CD14-positive monocyte (primary cell): ENCODE results near the gene IGF1. TPM values are rescaled to one million over a fixed set of nuclear protein-coding genes. Genes with fewer than 3 reads are reported as not detected.

Source experiments
- DNase-seq, 3 donors: peaks; one replicate each; pipeline ENCODE4 v3.0.0-alpha.2; 2011 to 2022
- H2AFZ ChIP-seq: 2 replicates; pipeline ENCODE4 v1.6.0; 2012; ENCODE audit warnings: mild to moderate bottlenecking, low read depth, low read length, inconsistent platforms; ENCODE audit not compliant: insufficient read depth, poor library complexity, severe bottlenecking
- H3K27ac ChIP-seq, 2 donors: 1 replicate in 1 of 2; 2 replicates in 1 of 2; pipeline ENCODE4 v1.5.1; 2012 to 2013; ENCODE audit warnings: low read length in 2 of 2, control low read depth in 1 of 2, inconsistent platforms in 1 of 2, low read depth in 1 of 2, mild to moderate bottlenecking in 1 of 2
- H3K27me3 ChIP-seq, 2 donors: one replicate each; pipeline versions ENCODE4 v1.6.0 to v1.6.1; 2011 to 2013; ENCODE audit warnings: low read length in 2 of 2; ENCODE audit not compliant: control insufficient read depth in 2 of 2, insufficient read depth in 2 of 2
- H3K36me3 ChIP-seq, 2 donors: replicated peaks in 1 of 2; 1 replicate in 1 of 2; 2 replicates in 1 of 2; pipeline versions ENCODE4 v1.5.1 to v1.6.1; 2012 to 2013; ENCODE audit warnings: low read length in 2 of 2, control low read depth in 1 of 2, inconsistent platforms in 1 of 2, mild to moderate bottlenecking in 1 of 2; ENCODE audit not compliant: insufficient read depth in 2 of 2, control insufficient read depth in 1 of 2
- H3K4me1 ChIP-seq, 2 donors: 1 replicate in 1 of 2; 2 replicates in 1 of 2; pipeline versions ENCODE4 v1.5.1 to v1.6.1; 2012 to 2013; ENCODE audit warnings: low read length in 2 of 2, control low read depth in 1 of 2, inconsistent platforms in 1 of 2, mild to moderate bottlenecking in 1 of 2, moderate library complexity in 1 of 2; ENCODE audit not compliant: insufficient read depth in 2 of 2, control insufficient read depth in 1 of 2
- H3K4me2 ChIP-seq: replicated peaks from 2 replicates; pipeline ENCODE3; 2012; ENCODE audit warnings: low read length, moderate library complexity, mild to moderate bottlenecking; ENCODE audit not compliant: poor library complexity, severe bottlenecking; ENCODE audit errors: extremely low read depth
- H3K4me3 ChIP-seq, 3 experiments: fragments of 200-600 bp in 1 of 3; sonication (generic) in 1 of 3; replicated peaks in 1 of 3; 1 replicate in 2 of 3; 2 replicates in 1 of 3; pipeline ENCODE4 v1.5.1; 2011 to 2013; ENCODE audit warnings: low read length in 3 of 3, mild to moderate bottlenecking in 3 of 3, control low read depth in 2 of 3, low read depth in 2 of 3, inconsistent platforms in 1 of 3, moderate library complexity in 1 of 3
- H3K79me2 ChIP-seq: 2 replicates; pipeline ENCODE4 v1.6.0; 2012; ENCODE audit warnings: mild to moderate bottlenecking, control low read depth, inconsistent platforms, low read length, moderate library complexity; ENCODE audit not compliant: insufficient read depth
- H3K9ac ChIP-seq: 2 replicates; pipeline ENCODE4 v1.6.0; 2017; ENCODE audit warnings: low read length, mild to moderate bottlenecking; ENCODE audit not compliant: insufficient read depth, poor library complexity, severe bottlenecking
- H3K9me3 ChIP-seq, 2 donors: replicated peaks in 1 of 2; 1 replicate in 1 of 2; 2 replicates in 1 of 2; pipeline versions ENCODE4 v1.5.1 to v1.6.1; 2012 to 2013; ENCODE audit warnings: low read length in 2 of 2, control low read depth in 1 of 2; ENCODE audit not compliant: control insufficient read depth in 1 of 2, insufficient read depth in 1 of 2
- H4K20me1 ChIP-seq: 2 replicates; pipeline ENCODE4 v1.6.0; 2012; ENCODE audit warnings: mild to moderate bottlenecking, low read length, control low read depth, moderate library complexity; ENCODE audit not compliant: insufficient read depth
- H3K27ac Mint-ChIP-seq, 7 donors: one replicate each; pipeline ENCODE4 v1.8.0; 2020; ENCODE audit warnings: mild to moderate bottlenecking in 7 of 7, mixed read lengths in 7 of 7, moderate library complexity in 6 of 7, inconsistent platforms in 2 of 7
- H3K27me3 Mint-ChIP-seq, 3 donors: one replicate each; pipeline ENCODE4 v1.8.0; 2021 to 2022; ENCODE audit warnings: low read depth in 3 of 3, mild to moderate bottlenecking in 3 of 3, mixed read lengths in 3 of 3, moderate library complexity in 3 of 3, inconsistent platforms in 1 of 3
- H3K36me3 Mint-ChIP-seq, 2 donors: one replicate each; pipeline ENCODE4 v1.8.0; 2020; ENCODE audit warnings: mixed read lengths in 2 of 2, inconsistent platforms in 1 of 2, mild to moderate bottlenecking in 1 of 2
- H3K4me1 Mint-ChIP-seq: one replicate; pipeline ENCODE4 v1.8.0; 2020; ENCODE audit warnings: mild to moderate bottlenecking, mixed read lengths
- H3K4me3 Mint-ChIP-seq, 2 donors: one replicate each; pipeline ENCODE4 v1.8.0; 2020; ENCODE audit warnings: mild to moderate bottlenecking in 2 of 2, mixed read lengths in 2 of 2, moderate library complexity in 1 of 2
- H3K9me3 Mint-ChIP-seq, 7 donors: one replicate each; pipeline ENCODE4 v1.8.0; 2020 to 2022; ENCODE audit warnings: mixed read lengths in 7 of 7, mild to moderate bottlenecking in 6 of 7, moderate library complexity in 6 of 7, inconsistent platforms in 2 of 7
- WGBS: methylation state at CpG from one replicate; pipeline ENCODE4 v1.1.5; 2013; ENCODE audit warnings: missing lambda C conversion rate; ENCODE audit not compliant: insufficient coverage; 5-methylcytosine and 5-hydroxymethylcytosine counted together
- intact Hi-C, 2 donors: fragments of 100-400 bp; cut with micrococcal nuclease; formaldehyde crosslinking; loops; one replicate each; pipeline versions ENCODE4 v1.15.0 to v1.15.1; 2023
- polyA plus RNA-seq, 3 donors: library from polyadenylated mRNA; depleted of rRNA in 1 of 3; unstranded in 2 of 3; stranded (reverse) in 1 of 3; fragments of 300-500 nt in 2 of 3; fragments of >200 nt in 1 of 3; fragmentation: Illumina TruSeq in 2 of 3; gene quantifications; 1 replicate in 2 of 3; 2 replicates in 1 of 3; pipeline ENCODE4 v1.2.3, GENCODE V29; 2012 to 2021
- TF ChIP-seq, protein P1 (sequence below): fragments of 200-600 bp; IDR thresholded peaks from one replicate; pipeline ENCODE4 v1.8.0; 2022; ENCODE audit warnings: antibody characterized with exemption, mild to moderate bottlenecking

Gene IGF1
- polyA plus RNA-seq, 3 donors = not detected

DNA sequence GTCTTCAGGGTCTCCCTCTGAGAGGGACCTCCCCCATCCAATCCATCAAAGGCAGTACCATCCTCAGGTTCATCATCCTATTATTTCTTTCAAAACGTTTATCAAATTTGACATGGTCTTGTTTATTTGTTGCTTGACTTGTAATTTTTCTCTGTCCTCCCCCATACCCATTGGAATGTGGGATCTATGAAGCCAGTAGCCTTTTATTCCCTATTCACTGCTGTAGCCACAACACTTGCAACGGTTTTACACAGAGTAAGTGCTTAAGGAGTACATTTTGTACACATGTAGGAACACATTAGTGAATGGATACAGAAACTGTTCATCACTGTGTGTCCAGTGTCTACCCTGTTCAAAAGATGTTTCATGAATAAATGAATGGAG, 41.5 kb downstream of the IGF1 start:
- Mint-ChIP-seq H3K9me3 (peaks cover 0 to 5% (median 0%) of the 10 kb centered on the region in 7 donors), H3K36me3 (no peaks in the 10 kb centered on the region), H3K4me3 (no peak overlapping the region), H3K27me3 (peaks cover 0 to 6% (median 4%) of the 10 kb centered on the region in 3 donors), H3K27ac (no peak overlapping the region), H3K4me1 (no peaks in the 10 kb centered on the region)
- WGBS = no CpG with 5 or more reads among the region's 2 CpGs
- Histone ChIP-seq H3K9ac (no peak overlapping the region), H3K36me3 (no peaks in the 10 kb centered on the region), H3K79me2 (no peaks in the 10 kb centered on the region), H3K4me1 (no peaks in the 10 kb centered on the region), H3K27ac (no peak overlapping the region), H2AFZ (no peak overlapping the region), H3K9me3 (peaks cover 0 to 2% of the 10 kb centered on the region in 2 donors), H3K4me2 (no peak overlapping the region), H3K27me3 (no peaks in the 10 kb centered on the region), H4K20me1 (no peaks in the 10 kb centered on the region), H3K4me3 (no peak overlapping the region)
- TF ChIP-seq, protein P1, sequence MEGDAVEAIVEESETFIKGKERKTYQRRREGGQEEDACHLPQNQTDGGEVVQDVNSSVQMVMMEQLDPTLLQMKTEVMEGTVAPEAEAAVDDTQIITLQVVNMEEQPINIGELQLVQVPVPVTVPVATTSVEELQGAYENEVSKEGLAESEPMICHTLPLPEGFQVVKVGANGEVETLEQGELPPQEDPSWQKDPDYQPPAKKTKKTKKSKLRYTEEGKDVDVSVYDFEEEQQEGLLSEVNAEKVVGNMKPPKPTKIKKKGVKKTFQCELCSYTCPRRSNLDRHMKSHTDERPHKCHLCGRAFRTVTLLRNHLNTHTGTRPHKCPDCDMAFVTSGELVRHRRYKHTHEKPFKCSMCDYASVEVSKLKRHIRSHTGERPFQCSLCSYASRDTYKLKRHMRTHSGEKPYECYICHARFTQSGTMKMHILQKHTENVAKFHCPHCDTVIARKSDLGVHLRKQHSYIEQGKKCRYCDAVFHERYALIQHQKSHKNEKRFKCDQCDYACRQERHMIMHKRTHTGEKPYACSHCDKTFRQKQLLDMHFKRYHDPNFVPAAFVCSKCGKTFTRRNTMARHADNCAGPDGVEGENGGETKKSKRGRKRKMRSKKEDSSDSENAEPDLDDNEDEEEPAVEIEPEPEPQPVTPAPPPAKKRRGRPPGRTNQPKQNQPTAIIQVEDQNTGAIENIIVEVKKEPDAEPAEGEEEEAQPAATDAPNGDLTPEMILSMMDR = no peak
- DNase-seq = no peak
- intact Hi-C loops = no loop called here

DNA sequence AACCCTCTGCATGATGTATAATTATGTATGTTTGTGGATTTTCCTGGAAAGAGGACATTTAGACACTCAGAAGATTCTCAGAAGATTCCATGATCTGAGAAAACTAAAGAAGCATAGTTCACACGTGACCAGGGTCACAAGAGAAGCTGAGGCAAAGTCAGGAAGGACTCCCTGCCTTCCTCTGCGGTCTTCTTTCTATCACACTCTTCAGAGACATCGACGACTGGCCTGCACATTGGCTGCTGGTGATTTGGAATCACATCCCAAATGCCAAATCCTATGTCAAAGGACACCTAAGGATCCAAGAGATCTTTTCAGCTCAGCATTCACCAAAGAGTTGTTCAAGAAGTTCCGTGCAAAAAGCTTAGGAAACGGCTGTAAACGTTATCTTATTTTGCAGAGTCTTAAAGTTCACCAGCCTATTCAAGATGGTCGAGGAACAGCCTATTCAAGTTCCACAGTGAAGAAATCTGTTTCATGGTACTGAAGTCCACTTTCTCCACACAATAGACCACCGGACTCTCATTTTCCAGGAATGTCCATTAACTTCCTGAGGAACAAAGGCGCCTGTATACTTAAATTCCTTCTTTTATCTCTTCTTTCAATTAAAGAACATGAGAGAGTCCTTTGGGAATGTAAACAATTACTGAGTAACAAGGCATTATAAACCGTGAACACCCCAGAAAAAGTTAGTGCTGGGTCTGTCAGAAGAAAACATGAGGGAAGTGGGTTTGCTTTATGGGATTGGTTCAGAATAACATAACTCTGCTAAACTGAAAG, 42.1 kb downstream of the IGF1 start:
- Mint-ChIP-seq H3K36me3 (no peaks in the 10 kb centered on the region), H3K4me1 (no peaks in the 10 kb centered on the region), H3K9me3 (peaks cover 0 to 4% (median 0%) of the 10 kb centered on the region in 7 donors), H3K27me3 (peaks cover 0 to 6% (median 4%) of the 10 kb centered on the region in 3 donors), H3K4me3 (no peak overlapping the region), H3K27ac (no peak overlapping the region)
- Histone ChIP-seq H4K20me1 (no peaks in the 10 kb centered on the region), H3K4me2 (no peak overlapping the region), H2AFZ (no peak overlapping the region), H3K79me2 (no peaks in the 10 kb centered on the region), H3K27ac (no peak overlapping the region), H3K27me3 (no peaks in the 10 kb centered on the region), H3K9me3 (peaks cover 0 to 2% of the 10 kb centered on the region in 2 donors), H3K4me3 (no peak overlapping the region), H3K4me1 (no peaks in the 10 kb centered on the region), H3K9ac (no peak overlapping the region), H3K36me3 (no peaks in the 10 kb centered on the region)
- WGBS = 76% methylated on average over 8 of the region's 11 CpGs
- intact Hi-C loops = no loop called here
- TF ChIP-seq, protein P1 = no peak
- DNase-seq = no peak
